Astrocyte (in vitro differentiated cells and primary cell): Measurements from ENCODE around the gene FOXC2.

Experiments used
- CTCF ChIP-seq: IDR thresholded peaks from 2 replicates; pipeline ENCODE4 v1.5.1; 2011; ENCODE audit warnings: low read depth, mild to moderate bottlenecking, inconsistent platforms, low read length, moderate library complexity; ENCODE audit not compliant: insufficient read depth
- EZH2 ChIP-seq: IDR thresholded peaks from 2 replicates; pipeline ENCODE4 v1.6.1; 2012; ENCODE audit warnings: mild to moderate bottlenecking, low read length, inconsistent platforms; ENCODE audit not compliant: insufficient read depth

- TF ChIP-seq CTCF (no peak), EZH2 (no peak)
Observed at GRCh38 chr16:86595983-86596605, 29.5 kb downstream of the FOXC2 start.
